HepG2 (cell line): ENCODE results near the gene STAT5A. TPM values are rescaled to one million over a fixed set of nuclear protein-coding genes. Genes with fewer than 3 reads are reported as not detected.

Experiments used
- ATF2 ChIP-seq: sonication (generic); formaldehyde crosslinking; IDR thresholded peaks from 2 replicates; pipeline ENCODE4 v1.4.0; 2020; ENCODE audit warnings: missing genetic modification reagents
- ATM ChIP-seq: fragments of 450-650 bp; IDR thresholded peaks from 2 replicates; pipeline ENCODE4 v1.7.1; 2017; ENCODE audit warnings: mild to moderate bottlenecking, borderline replicate concordance
- CSRNP1 ChIP-seq: sonication (generic); formaldehyde crosslinking; IDR thresholded peaks from 2 replicates; pipeline ENCODE4 v1.8.1; 2023; ENCODE audit warnings: mild to moderate bottlenecking, missing genetic modification reagents
- GLI4 ChIP-seq: sonication (generic); formaldehyde crosslinking; IDR thresholded peaks from 2 replicates; pipeline ENCODE4 v1.5.1; 2020; ENCODE audit warnings: missing genetic modification reagents, mild to moderate bottlenecking, moderate library complexity, borderline replicate concordance
- HDAC1 ChIP-seq: sonication (generic); formaldehyde crosslinking; IDR thresholded peaks from 2 replicates; pipeline ENCODE4 v1.5.1; 2020; ENCODE audit warnings: mild to moderate bottlenecking, missing genetic modification reagents
- HNF1B ChIP-seq: sonication (generic); formaldehyde crosslinking; IDR thresholded peaks from 2 replicates; pipeline ENCODE4 v1.5.1; 2020; ENCODE audit warnings: mild to moderate bottlenecking, moderate library complexity, missing genetic modification reagents
- KLF12 ChIP-seq: sonication (generic); formaldehyde crosslinking; IDR thresholded peaks from 2 replicates; pipeline ENCODE4 v1.4.0; 2020; ENCODE audit warnings: missing genetic modification reagents, borderline replicate concordance
- SAP130 ChIP-seq: IDR thresholded peaks from 2 replicates; pipeline ENCODE4 v1.6.1; 2016; ENCODE audit warnings: low read depth
- SATB2 ChIP-seq: sonication (generic); formaldehyde crosslinking; IDR thresholded peaks from 2 replicates; pipeline ENCODE4 v1.5.0; 2020; ENCODE audit warnings: missing genetic modification reagents
- ZFP36 ChIP-seq: fragments of 150-350 bp; IDR thresholded peaks from 2 replicates; pipeline ENCODE4 v1.6.1; 2018; ENCODE audit warnings: borderline replicate concordance, low read length, low read depth; ENCODE audit not compliant: partially characterized antibody
- ZFYVE20 ChIP-seq: sonication (generic); formaldehyde crosslinking; IDR thresholded peaks from 2 replicates; pipeline ENCODE4 v1.8.0; 2023; ENCODE audit warnings: low read depth, mild to moderate bottlenecking, moderate library complexity, missing genetic modification reagents, borderline replicate concordance
- ZNF10 ChIP-seq: sonication (generic); formaldehyde crosslinking; IDR thresholded peaks from 2 replicates; pipeline ENCODE4 v1.4.0; 2020; ENCODE audit warnings: mild to moderate bottlenecking, low read depth, missing genetic modification reagents, borderline replicate concordance
- ZNF275 ChIP-seq: sonication (generic); formaldehyde crosslinking; IDR thresholded peaks from 2 replicates; pipeline ENCODE4 v1.8.0; 2022; ENCODE audit warnings: missing genetic modification reagents, mild to moderate bottlenecking, inconsistent platforms, borderline replicate concordance
- ZNF550 ChIP-seq: sonication (generic); formaldehyde crosslinking; IDR thresholded peaks from 2 replicates; pipeline ENCODE4 v1.4.0; 2020; ENCODE audit warnings: mild to moderate bottlenecking, missing genetic modification reagents, borderline replicate concordance
- ZNF687 ChIP-seq: sonication (generic); formaldehyde crosslinking; IDR thresholded peaks from 2 replicates; pipeline ENCODE4 v1.5.1; 2020; ENCODE audit warnings: mild to moderate bottlenecking, missing genetic modification reagents, moderate library complexity
- ZNF790 ChIP-seq: sonication (generic); formaldehyde crosslinking; IDR thresholded peaks from 2 replicates; pipeline ENCODE4 v1.8.0; 2022; ENCODE audit warnings: missing genetic modification reagents, mild to moderate bottlenecking, borderline replicate concordance
- ZNF83 ChIP-seq: sonication (generic); formaldehyde crosslinking; IDR thresholded peaks from 2 replicates; pipeline ENCODE4 v1.4.0; 2020; ENCODE audit warnings: missing genetic modification reagents, mild to moderate bottlenecking, borderline replicate concordance
- polyA plus RNA-seq, 8 experiments: library from polyadenylated mRNA; depleted of rRNA in 3 of 8; stranded (reverse) in 7 of 8; unstranded in 1 of 8; fragments of >200 nt; fragmentation: Illumina TruSeq in 4 of 8; extraction: Trizol in 4 of 8; gene quantifications; 2 replicates each; pipeline versions ENCODE4 v1.2.1 to v1.2.3, GENCODE V29; 2011 to 2016; ENCODE audit warnings: low read depth in 4 of 8, missing spikeins in 1 of 8, mixed read lengths in 1 of 8; ENCODE audit not compliant: insufficient read depth in 1 of 8
- total RNA-seq, 5 experiments: library from RNA; depleted of rRNA; stranded (reverse); fragments of >200 nt; fragmentation: Illumina TruSeq; extraction: Trizol; gene quantifications; 2 replicates each; pipeline ENCODE4 v1.2.3, GENCODE V29; 2016; ENCODE audit warnings: low read depth in 1 of 5

Gene STAT5A
- total and polyA plus RNA-seq, 2 of the 13 experiments (the other 11 are each of a cell fraction or from before 2014, with no cell fraction given): 1.4 to 4.1 TPM

GRCh38 chr17:42287977-42288802 is at the start of gene STAT5A (continued):
- 0 out of 2 replicates have a peak, but pooled peaks have one; percentile 57 for TF ChIP-seq GLI4
- no peak for TF ChIP-seq ZNF10 (CRISPR knock-in tag)
- 0 out of 2 replicates have a peak, but pooled peaks have one; percentile 32 for TF ChIP-seq KLF12 (CRISPR knock-in tag)
- TF ChIP-seq ZNF790 (CRISPR knock-in tag): 0 out of 2 replicates have a peak, but pooled peaks have one; percentile 47
- TF ChIP-seq ZFP36: no peak
- no peak for TF ChIP-seq ZNF83
- TF ChIP-seq ZFYVE20 (CRISPR knock-in tag): 0 out of 2 replicates have a peak, but pooled peaks have one; percentile 14
- no peak for TF ChIP-seq ATM
- peak; percentile 48; the same call in 1 of the 2 replicates for TF ChIP-seq SAP130 (CRISPR knock-in tag)
- no peak for TF ChIP-seq ATF2 (CRISPR knock-in tag)
- TF ChIP-seq ZNF687 (CRISPR knock-in tag): peak; percentile 68; the same call in 1 of the 2 replicates
- no peak for TF ChIP-seq HNF1B
- no peak for TF ChIP-seq SATB2 (CRISPR knock-in tag)
- TF ChIP-seq ZNF275: no peak
- peak; percentile 37; the same call in 1 of the 2 replicates for TF ChIP-seq CSRNP1
- TF ChIP-seq ZNF550 (CRISPR knock-in tag): no peak
- peak; percentile 10 for TF ChIP-seq HDAC1
